Astrocyte of the cerebellum (primary cell): ENCODE measurements around the gene KLK13.

Experiments used
- DNase-seq: peaks from one replicate; pipeline ENCODE4 v3.0.0-alpha.2; 2011; ENCODE audit warnings: low read depth
- H3K4me3 ChIP-seq: 2 replicates; pipeline ENCODE4 v1.5.1; 2011; ENCODE audit warnings: mild to moderate bottlenecking, low read depth, low read length, moderate library complexity
- in situ Hi-C: cut with HindIII; loops from 2 replicates; pipeline ENCODE4 v1.10.0; 2017; ENCODE audit warnings: low sequenced_read_pairs
- TF ChIP-seq, protein P1 (sequence below): IDR thresholded peaks from 2 replicates; pipeline ENCODE4 v1.5.1; 2012; ENCODE audit warnings: low read length, low read depth, moderate library complexity, mild to moderate bottlenecking; ENCODE audit errors: missing control alignments

Gene KLK13, protein sequence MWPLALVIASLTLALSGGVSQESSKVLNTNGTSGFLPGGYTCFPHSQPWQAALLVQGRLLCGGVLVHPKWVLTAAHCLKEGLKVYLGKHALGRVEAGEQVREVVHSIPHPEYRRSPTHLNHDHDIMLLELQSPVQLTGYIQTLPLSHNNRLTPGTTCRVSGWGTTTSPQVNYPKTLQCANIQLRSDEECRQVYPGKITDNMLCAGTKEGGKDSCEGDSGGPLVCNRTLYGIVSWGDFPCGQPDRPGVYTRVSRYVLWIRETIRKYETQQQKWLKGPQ

DNA sequence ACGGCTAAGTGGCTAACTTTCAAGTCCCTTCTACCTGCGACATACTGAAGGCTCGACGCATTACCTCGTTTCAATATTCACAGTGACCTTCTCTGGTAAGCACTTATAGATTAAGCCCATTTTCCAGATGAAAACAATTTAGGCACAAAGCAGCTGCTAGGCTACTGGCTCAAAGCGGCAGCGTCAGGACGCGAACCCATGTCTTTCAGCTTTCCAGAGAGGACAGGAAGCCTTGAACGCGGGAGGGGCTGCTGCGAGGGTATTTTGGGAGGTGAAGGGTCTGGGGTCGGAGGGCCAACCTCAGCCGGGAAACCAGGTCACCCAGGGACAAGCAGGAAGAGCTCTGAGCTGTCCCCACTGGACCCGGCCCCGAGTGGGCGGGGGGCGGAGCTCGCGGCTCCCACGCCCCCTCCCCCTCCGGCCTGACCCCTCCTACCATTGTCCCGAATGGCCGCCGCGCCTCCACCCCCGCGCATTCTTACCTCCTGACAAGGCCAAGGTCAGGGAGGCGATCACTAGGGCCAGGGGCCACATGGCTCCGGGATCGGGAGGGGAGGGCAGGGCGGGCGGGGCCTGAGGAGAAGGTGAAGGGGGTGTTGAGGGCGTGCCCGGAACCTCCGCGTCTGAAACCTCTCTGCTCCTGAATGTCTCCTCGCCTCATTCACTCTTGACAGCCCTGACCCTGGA lies at the start of gene KLK13:
Gene KLK13 (minus strand): TSS at position 559 of the 687 bp plus-strand sequence. CDS start 25 bp downstream, at position 534.
- in situ Hi-C loops: no loop called here
- H3K4me3 ChIP-seq: no peak within 1 kb of the TSS
- DNase-seq: no peak

DNA sequence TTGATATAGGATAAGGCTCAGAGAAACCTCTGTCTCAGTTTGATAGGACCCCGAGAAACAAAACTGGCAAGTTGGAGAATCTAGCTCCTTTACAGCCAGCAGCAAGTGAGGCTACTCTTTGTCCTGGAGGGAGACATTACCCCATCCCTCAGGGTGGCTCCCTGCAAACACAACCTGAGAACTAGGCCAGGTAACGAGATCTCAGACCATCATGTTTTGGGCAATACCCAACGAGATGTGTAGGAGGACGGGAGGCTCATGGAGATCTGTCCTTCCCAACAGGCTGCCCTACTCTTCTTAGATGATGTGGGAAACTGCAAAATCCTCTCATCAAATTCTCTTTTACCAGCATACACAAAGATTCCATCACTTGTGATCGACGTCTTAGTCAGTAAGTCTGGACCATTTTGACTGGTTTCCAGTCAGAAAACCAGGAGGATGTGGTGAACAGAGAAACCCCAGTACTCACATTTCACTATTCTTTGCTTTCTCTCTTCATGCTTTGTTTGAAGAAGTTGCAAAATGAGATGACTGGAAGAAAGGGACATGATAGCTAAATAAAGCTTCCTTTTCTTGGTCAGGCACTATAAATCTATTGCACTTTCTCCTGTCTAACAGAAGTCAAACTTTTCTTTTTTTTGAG lies 49.3 kb upstream of the KLK13 start:
- TF ChIP-seq, protein P1, sequence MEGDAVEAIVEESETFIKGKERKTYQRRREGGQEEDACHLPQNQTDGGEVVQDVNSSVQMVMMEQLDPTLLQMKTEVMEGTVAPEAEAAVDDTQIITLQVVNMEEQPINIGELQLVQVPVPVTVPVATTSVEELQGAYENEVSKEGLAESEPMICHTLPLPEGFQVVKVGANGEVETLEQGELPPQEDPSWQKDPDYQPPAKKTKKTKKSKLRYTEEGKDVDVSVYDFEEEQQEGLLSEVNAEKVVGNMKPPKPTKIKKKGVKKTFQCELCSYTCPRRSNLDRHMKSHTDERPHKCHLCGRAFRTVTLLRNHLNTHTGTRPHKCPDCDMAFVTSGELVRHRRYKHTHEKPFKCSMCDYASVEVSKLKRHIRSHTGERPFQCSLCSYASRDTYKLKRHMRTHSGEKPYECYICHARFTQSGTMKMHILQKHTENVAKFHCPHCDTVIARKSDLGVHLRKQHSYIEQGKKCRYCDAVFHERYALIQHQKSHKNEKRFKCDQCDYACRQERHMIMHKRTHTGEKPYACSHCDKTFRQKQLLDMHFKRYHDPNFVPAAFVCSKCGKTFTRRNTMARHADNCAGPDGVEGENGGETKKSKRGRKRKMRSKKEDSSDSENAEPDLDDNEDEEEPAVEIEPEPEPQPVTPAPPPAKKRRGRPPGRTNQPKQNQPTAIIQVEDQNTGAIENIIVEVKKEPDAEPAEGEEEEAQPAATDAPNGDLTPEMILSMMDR: no peak
- no peak overlapping the region for H3K4me3 ChIP-seq
- no peak for DNase-seq
- in situ Hi-C loops: no loop called here

More for the DNA sequence above, at the start of gene KLK13:
- TF ChIP-seq, protein P1: no peak

DNA sequence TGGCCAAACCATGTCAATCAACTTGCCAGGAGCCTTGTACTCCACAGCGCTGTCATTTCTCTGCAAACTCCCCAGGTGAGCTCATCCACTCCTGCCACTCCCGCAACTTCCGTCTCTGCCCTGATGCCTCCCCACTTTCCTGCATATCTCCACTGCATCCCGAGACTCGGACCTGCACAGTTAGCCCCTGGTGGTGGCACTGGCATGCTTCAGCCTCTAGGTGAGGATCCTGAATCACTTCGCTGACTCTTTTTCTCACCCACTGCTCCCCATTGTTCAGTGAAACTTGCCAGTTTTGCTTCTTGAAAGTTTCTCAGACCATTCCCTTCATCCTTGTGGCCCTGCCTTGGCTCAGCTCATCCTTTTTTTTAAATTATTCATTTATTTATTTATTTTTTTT lies 46.7 kb upstream of the KLK13 start:
- TF ChIP-seq, protein P1: peak; percentile 16
- in situ Hi-C loops: no loop called here
- no peak overlapping the region for H3K4me3 ChIP-seq
- DNase-seq: no peak

DNA sequence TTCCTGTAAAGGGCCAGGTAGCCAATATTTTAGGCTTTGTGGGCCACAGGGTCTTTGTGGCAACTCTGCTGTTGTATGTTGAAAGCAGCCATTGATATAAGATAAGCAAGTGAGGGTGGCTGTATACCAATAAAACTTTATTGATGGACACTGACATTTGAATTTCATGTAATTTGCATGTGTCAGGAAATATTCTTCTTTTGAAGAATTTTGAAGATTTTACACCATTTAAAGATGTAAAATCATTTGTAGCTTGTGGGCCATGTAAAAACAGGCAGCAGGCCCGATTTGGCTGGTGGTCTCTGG lies 45.7 kb upstream of the KLK13 start:
- no peak overlapping the region for H3K4me3 ChIP-seq
- DNase-seq: no peak
- in situ Hi-C loops: no loop called here
- TF ChIP-seq, protein P1: no peak

DNA sequence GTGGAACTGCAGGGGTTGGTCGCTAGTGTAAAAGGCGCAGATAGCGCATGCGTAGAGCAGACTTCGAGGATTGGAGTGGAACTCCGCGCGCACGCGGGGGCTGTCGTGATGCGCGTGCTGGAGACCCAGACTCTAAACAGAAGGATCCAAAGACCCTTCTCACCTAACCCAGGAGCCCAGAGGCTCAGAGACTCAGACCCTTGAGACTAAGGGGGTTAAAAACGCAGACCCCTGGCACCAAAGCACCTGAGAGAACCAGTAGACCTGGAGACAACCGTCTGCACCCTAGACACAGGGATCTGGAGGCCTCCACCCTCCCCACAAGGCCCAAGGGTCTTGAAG lies 43.9 kb upstream of the KLK13 start:
- TF ChIP-seq, protein P1: no peak
- DNase-seq: no peak
- in situ Hi-C loops: no loop called here
- H3K4me3 ChIP-seq: peak overlapping the region; percentile 68

DNA sequence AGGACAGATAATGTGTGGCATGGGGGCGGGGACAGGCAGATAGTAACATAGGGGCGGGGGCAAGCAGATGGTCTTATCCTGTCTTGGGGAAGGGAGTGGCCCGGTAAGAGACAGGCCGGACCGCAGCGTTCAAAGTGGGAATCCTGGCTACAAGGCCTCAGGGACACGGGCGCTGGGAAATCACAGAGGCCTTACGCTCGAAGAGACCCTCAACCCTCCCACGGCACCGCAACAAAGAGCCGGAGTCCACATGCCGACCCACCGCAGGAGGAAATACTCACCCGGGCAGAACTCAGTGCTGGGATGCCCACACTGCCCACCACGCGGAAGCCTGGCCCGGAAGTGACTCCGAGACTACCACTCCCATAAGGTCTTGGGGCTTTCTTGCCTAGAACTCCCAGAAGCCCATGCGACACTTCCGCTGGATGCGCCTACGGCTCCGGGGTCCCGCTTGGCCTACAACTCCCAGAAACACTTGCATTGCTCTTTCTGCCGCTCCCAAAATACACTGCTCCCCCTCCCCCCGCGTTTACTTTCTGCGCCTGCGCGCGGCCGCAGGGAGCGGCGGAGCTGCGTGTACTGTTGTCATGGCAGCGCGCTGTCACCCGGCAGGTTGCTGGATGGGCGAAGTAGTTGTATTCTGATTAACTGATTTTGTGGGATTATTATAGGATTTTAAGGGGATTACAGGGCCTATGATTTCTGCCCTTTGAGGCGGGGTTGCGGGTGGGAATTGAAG lies 43.3 kb upstream of the KLK13 start, which contains the start of gene CTU1:
Gene CTU1 (minus strand): TSS at position 344 of the 739 bp plus-strand sequence. CDS start 3,840 bp downstream, outside the sequence.
- H3K4me3 ChIP-seq: peak within 1 kb of the TSS; percentile 68
- peak; percentile 98 for DNase-seq
- TF ChIP-seq, protein P1: no peak
- in situ Hi-C loops: no loop called here
